Right lung (tissue), 5 donors: ENCODE measurements around the gene IL17RC. TPM values are rescaled to one million over a fixed set of nuclear protein-coding genes. Genes with fewer than 3 reads are reported as not detected.
"Not testable (repeated sequence)": the region's sequence is repeated elsewhere in the genome, so short reads cannot be mapped to it uniquely, and the experiment has no call there.

ENCODE experiments used
- DNase-seq, 2 donors: peaks; one replicate each; pipeline ENCODE4 v3.0.0-alpha.2; 2013
- polyA plus RNA-seq, 5 donors: library from polyadenylated mRNA; unstranded; fragments of 120-200 nt; gene quantifications; one replicate each; pipeline versions ENCODE4 v1.2.1 to v1.2.3, GENCODE V29; 2013; ENCODE audit warnings: inconsistent platforms in 1 of 5, low replicate concordance in 1 of 5; ENCODE audit not compliant: insufficient read length in 5 of 5, insufficient read depth in 1 of 5

IL17RC gene
- polyA plus RNA-seq, 5 donors: 39.8 to 56.1 (median 42.6) TPM

DNA sequence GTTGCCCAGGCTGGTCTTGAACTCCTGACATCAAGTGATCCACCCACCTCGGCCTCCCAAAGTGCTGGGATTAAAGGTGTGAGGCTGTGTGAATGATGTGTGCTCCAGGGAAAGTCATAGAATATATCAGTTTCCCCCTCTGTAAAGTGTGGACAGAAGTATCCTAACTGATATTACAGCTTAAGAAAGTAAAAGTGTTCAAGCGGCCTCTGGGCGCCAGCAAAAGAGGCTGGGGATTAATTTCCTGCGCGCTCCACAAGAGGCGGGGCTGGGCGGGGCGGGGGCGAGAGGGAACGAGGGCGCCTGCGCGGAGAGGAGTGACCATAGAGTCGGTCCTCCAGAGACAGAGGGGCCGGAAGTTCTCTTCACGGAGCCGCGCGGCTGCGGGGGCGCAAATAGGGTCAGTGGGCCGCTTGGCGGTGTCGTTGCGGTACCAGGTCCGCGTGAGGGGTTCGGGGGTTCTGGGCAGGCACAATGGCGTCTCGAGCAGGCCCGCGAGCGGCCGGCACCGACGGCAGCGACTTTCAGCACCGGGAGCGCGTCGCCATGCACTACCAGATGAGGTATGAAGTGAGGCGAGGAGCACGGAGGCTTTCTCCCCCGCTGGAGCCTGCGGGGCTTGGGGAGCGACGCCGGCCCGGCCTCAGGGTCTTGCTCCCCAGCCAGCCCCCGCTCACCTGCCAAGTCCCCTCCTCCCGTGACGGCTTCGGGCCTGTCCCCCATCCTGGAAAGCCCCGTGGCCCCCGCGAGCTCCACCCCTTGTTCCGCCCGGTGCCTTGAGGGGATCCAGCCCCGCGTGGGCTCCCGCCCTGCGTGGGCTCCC lies 26.4 kb upstream of the IL17RC start, which contains the start of gene JAGN1:
Gene JAGN1 (plus strand): TSS at position 362 of the 823 bp plus-strand sequence. CDS start 113 bp downstream, at position 475.
- peak; percentile 89 to 90 for DNase-seq

DNA sequence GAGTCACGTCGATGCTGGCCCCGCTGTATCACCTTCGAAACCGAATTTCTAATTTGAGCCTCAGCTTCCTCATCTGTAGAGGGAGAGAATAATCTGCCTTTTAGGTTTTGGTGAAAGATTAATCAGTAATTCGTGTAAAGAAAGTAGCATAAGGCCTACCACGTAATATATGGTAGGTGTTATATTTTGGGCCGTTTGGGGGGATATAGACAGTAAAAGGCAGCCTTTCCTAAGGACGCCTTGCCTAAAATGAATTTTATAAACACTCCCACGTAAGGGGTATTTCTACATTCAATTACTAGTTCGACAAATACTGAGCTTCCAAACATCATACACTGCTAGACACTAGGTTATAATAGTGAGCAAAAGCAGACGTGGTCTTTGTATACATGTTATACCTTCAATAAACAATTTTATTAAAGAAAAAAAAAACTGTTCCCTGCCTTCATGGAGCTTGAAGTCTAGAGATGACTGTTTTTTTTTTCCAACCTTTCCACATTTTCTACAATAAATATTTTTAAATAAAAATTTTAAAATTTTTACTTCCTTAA lies 25.8 kb upstream of the IL17RC start:
- no peak for DNase-seq

DNA sequence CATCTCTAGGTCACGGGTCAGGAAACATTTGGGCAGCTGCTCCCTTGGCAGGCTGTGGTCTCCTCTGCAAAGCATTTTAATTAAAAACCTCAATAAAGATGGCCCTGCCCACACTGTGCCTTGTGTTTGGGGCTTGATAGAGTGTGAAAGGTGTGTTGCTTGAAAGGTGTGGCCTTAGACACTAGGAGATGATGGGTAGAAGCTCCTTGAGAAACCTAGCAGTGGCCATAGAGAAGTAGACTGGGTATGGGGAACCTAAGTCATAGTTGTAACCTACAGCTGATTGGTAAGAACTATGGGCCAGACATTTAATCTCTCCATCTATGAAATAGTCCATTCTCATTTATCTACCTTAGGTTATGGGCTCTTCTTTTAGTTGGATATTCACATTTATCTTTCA lies 23.2 kb upstream of the IL17RC start:
- DNase-seq: no peak

DNA sequence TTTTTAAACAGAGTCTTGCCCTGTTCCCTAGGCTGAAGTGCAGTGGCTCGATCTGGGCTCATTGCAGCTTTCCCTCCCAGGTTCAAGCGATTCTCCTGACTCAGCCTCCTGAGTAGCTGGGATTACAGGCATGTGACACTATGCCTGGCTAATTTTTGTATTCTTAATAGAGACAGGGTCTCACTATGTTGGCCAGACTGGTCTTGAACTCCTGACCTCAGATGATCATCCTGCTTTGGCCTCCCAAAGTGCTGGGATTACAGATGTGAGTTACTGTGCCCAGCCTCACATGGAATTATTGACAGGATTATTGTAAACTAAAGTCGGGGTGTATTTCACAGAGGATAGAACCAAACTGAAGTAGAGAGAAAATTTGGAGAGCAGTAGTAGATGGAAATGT lies 21.2 kb upstream of the IL17RC start:
- not testable (repeated sequence) for DNase-seq

DNA sequence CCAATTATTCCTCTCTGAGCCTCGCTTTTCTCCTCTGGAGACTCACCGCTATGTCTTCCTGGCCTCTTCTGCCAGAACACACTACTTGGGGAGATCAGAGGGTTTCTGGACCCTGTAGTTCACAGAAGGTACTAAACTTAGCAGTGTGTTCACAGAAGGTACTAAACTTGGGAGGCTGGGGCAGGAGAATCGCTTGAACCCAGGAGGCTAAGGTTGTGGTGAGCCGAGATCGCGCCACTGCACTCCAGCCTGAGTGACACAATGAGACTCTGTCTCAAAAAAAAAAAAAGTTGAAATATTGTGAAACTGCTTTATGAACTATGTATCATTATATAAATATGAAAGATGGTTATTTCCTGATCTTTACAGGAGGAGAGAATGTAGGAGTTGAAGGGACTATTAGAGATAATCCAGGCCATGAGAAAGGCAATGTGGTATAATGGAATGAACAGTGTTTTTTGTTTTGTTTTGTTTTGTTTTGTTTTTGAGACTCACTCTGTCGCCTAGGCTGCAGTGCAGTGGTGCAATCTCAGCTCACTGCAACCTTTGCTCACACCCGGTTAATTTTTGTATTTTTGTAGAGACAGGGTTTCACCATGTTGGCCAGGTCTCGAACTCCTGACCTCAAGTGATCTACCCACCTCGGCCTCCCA lies 20.0 kb upstream of the IL17RC start:
- not testable (repeated sequence) for DNase-seq

DNA sequence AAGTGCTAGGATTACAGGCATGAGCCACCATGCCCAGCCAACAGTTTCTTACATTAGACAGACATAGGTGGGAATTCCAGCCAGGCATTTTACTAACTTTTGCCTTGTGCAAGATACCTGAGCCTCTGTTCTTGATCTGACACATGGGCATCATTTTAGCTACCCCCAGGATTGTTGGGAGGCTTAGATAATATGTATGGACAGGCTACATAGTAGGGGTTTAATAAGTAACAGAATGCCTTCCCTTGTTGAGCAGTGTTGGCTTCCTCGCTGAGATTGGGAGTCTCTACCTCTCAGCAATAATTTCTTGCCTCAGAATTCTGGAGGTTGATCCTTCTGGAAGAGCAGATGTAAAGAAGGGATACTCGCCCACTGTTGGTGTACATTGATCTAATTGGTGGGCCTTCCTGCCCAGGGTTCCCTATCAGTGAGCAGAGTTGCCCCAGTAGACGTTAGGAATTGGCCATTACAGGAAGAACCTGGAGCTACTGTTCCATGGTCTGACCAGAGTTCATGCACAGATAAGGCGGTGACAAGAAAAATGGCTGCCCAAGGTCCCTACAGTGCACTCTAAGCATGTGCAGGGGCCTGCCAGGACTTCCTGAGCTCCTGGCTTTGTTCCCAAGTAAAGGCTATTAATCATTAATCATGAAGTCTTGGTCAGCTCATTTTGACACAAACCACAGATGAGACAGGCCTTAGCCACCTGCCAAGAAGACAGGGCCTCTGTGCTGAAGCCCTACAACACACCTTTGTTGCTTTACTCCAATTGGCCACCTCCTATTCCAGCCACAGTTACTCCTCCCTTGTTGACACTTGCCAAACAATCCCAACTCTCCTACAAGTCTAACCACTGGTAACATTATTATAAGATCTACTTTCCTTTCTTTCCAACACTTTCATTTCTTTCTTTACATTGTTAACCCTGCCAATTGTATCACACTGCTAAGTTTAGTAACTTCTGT lies 19.2 kb upstream of the IL17RC start:
- DNase-seq: peak in 1 of 2 donors; percentile 67

DNA sequence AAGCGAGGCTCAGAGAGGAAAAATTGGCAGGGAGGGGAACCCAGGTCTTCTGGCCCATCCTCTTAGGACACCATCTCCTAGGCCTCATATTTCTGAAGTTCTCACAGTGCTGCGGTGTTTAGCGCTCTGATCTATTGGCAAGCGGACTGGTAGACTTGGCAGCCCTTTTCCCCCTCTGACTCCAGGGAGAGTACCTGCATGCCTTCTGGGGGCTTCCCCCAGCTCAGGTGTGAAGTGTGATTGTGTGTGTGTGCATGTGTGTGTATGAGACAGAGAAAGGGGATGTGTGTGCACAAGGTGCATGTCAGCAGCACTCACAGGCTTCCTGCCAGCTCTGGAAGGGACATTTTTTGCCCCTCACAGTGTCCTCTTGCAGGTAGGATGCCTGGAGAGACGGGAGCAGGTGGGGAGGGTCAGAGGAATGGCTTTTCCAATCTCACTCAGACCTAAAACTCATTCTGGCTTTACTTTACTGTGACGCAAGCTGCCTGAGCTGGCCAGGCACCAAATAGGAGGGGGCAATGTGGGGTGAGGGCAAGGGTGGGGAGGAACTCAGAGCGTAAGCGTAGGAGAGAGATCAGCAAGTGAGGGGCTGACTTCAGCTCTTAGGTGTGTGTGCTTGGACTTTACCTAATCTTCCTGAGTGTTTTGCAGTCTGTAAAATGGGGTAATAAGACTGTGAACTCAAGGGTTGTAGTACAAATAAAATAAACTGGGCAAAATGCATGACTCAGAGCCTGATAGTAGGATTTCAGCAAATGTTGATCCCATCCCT lies 18.2 kb upstream of the IL17RC start:
- DNase-seq: no peak

DNA sequence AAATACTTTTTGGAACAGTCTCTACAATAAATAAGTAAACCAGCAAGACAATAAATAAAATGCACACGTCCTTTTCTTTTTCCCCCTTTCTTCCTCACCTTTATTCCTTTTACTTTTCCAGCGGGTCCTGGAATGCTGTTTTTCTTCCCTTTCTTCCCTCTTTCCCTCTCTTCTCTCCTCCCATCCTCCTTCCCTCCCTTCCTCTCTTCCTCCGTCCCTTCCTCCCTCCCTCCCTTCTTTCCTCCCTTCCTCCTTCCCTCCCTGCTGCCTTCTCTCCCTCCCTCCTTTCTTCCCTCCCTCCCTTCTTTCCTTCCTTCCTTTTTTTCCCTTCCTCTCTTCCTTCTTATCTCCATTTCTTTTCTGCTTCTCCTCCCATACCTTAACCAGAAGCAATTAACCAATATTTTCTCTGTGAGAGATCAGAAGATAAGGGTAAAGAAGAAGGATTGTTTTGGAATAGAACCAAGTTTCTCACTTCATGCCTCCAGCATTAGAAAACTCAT lies 17.6 kb upstream of the IL17RC start:
- no peak for DNase-seq

DNA sequence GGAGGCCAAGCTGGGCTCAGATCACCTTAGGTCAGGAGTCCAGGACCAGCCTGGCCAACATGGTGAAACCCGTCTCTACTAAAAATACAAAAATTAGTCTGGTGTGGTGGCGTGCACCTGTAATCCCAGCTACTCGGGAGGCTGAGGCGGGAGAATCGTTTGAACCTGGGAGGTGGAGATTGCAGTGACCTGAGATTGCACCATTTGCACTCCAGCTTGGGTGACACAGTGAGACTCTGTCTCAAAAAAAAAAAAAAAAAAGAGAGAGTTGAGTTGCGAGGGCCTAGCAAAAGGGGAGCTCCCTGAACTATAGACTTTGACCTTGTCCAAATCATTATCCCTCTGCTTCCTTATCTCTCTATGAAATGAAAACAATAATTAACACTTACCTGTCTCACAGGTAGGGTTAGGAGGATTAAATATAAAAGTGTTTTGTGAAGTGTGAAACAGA lies 15.9 kb upstream of the IL17RC start:
- DNase-seq: not testable (repeated sequence)

DNA sequence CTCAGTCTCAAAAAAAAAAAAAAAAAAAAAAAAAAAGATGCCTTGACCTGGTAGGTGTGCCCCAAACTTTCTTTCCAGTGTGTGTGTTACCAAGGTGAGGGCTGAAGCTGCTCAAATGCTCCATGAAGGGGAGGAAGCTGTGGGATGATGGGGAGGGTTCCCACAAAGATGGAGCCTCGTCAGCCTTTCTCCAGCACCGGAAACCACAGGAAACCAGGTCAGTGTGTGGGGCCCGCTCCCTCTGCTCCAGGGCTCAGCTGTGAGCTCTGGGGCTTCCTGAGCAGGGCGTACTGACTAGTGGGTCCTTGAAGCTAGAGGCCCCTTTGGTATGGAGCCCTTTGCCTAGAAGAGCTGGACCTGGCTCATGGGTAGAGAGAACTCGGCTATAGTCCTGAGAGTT lies 14.9 kb upstream of the IL17RC start:
- no peak for DNase-seq

DNA sequence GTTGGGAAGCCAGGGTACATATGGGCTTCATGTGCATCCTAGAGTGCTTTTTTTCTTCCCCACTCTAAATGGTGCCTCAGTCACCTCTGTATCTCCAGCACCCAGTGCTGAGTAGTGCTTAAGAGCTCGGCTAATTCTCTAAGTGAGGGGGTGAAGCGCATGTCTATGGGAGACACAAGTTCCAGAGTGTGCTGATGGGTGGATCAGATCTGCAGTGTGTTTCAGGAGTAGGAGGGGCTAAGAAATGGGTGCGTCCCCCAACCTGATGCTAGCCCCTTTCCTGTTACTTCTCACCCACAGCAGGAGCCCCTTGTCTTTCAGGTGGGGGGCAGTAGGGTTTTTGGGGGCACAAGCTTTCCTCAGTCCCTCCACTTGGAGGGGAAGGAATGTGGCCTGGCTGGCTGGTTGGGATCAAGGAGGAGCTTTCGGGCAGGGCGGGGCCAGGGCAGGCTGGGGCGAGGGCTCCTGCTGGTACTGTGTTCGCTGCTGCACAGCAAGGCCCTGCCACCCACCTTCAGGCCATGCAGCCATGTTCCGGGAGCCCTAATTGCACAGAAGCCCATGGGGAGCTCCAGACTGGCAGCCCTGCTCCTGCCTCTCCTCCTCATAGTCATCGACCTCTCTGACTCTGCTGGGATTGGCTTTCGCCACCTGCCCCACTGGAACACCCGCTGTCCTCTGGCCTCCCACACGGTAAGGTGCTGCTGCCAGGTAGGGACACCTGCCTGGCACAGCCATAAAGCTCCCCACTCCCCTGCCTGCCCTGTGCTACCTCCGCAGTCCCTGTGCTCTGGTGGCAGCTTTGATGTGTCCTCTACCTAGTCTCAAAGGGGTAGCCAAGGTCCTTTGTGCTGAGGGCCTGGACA lies 14.3 kb upstream of the IL17RC start, which contains the start of gene IL17RE:
Gene IL17RE (plus strand): TSS at position 477 of the 866 bp plus-strand sequence. CDS start 85 bp downstream, at position 562.
- no peak for DNase-seq

DNA sequence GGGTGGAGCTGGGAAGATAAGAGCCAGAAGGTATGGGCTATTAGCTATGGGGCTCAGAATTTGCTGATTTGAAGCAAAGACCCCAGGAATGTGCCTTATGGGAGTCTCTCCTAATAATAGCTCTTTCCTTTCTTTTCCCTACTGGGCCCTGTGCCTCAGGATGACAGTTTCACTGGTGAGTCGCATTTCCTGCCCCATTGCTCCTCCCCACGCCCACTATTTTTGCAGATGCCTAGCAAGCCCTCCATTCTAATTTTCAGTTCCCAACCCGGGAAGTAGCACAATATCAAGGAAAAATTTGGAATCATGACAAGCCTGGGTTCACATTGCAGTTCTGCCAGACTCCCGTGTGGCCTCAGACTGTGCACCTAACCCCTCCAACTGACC lies 13.7 kb upstream of the IL17RC start:
- DNase-seq: no peak

DNA sequence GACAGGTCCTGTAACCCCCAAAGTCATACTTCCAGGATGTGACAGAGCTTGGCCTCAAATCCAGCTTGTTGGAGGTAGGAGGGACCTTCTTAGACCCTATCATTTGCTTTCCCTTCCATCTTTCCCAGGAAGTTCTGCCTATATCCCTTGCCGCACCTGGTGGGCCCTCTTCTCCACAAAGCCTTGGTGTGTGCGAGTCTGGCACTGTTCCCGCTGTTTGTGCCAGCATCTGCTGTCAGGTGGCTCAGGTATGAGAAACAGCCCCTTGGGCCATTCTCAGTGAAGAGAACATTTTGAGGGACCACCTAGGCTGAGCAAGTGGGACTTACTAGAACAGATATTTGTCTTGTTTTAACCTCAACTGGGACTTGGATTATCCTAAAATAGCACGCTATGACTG lies 13.0 kb upstream of the IL17RC start:
- DNase-seq: no peak

DNA sequence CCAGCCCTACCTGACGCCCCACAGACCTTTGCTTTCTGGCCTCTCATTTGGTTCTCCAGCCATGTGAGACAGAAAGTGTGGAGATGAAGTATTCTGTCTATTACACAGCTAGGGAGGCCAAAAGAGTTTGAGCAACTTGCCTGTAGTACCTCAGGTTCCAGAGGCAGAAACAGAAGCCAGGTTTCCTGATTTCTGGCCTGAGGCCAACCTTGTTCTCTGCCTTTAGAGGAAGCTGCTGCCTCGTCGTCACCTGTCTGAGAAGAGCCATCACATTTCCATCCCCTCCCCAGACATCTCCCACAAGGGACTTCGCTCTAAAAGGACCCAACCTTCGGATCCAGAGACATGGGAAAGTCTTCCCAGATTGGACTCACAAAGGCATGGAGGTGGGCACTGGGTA lies 10.4 kb upstream of the IL17RC start:
- no peak for DNase-seq

DNA sequence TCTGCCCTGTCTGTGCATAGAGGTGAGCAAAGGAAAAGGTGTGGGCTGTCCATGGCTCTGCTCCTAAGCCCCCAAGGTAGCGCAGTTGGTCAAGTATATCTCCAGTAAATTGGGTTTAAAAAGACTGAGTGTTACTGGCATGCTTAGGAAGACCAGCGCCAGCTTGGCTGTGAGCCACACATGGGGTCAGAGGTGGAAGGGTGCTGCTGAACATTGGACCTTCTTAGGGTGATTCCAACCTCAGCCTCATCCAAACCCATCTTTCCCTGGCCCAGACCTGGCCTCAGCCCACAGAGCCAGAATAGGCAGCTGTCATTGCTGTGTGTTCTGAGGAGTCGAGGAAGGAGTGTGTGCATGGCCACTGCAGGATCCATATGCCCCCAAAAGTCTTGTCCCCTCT lies 8.6 kb upstream of the IL17RC start:
- DNase-seq: no peak

DNA sequence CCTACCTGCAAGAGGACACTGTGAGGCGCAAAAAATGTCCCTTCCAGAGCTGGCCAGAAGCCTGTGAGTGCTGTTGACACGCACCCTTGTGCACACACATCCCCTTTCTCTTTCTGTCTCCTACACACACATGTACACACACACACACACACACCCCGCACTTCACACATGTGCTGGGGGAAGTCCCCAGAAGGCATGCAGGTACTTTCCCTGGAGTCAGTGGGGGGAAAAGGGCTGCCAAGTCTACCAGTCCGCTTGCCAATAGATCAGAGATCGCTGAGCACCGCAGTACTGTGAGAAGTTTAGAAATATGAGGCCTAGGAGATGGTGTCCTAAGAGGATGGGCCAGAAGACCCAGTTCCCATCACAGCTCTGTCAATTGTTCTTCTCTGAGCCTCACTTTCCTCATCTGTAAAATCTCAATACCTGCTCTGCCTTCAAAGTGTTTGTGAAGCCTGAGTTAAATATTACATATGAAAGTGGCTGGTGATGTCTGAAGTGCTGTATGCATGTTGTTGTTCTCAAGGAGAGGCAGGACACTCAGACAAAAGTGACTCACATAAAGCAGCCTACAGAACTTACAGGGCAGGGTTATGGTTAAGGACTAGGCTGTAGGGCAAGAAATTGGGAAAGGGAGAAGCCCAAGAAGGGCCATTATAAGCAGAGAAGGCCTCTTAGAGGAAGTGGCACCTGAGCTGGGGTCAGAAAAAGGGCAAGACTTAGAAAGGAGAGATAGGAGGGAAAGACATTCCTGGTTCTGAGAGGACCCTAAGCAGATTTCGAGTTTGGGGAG lies 7.5 kb upstream of the IL17RC start:
- no peak for DNase-seq

DNA sequence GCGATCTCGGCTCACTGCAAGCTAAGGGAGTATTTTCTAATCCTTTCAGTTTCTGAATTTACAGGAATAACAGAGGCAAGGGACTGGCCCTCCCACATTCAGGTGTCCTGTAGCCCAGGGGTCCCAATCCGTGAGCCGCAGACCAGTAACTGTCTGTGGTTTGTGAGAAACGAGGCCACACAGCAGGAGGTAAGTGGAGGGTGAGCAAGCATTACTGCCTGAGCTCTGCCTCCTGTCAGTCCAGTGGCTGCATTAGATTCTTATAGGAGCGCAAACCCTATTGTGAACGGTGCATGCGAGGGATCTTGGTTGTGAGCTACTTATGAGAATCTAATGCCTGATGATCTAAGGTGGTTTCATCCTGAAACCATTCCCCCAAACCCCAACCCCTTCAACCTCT lies 5.0 kb upstream of the IL17RC start:
- no peak for DNase-seq

DNA sequence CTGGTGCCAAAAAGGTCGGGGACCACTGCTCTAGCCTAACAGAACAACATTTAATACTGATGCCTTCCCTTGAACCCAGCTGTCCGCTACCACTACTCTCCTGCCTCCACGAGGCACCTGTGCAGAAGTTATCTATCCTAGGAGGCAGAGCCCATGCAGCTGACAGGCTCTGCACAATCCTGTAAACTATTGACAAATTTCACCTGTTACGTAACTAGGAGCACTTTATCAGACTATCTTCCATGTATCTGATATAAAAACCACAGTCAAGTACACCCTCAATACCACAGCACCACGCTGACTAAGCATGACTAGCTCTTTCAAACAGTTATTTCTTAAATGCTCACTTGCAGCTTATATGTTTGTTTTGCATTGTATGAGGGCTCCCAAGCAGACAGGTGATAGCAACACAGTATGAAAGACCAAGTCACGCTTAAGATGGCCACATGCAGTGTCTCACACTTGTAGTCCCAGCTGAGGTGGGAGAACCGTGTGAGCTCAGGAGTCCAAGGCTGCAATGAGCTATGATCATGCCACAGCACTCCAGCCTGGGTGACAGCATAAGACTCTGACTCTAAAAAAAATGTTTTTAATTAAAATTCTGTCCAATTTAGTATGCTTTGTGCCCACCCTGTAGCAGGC lies 4.5 kb upstream of the IL17RC start:
- DNase-seq: no peak
